Measurements from ENCODE around the gene DRG2.

GRCh38 chr17:18120461-18121017 lies 32.8 kb downstream of the DRG2 start:
- no peak for TF ChIP-seq POLR2A (IDR thresholded peaks at IDR 0.05)
- no peak for TF ChIP-seq CTCF (IDR thresholded peaks at IDR 0.05)
- TF ChIP-seq EP300 (IDR thresholded peaks at IDR 0.05), result no peak
